NCI-H2029 treated with DMSO at 0.1 percent for 48 hours (cell line): Measurements from ENCODE around the gene MSLN.
"Not testable (repeated sequence)": the region's sequence is repeated elsewhere in the genome, so short reads cannot be mapped to it uniquely, and the experiment has no call there.

Experiments
- DNase-seq: peaks from one replicate; lab custom pipeline; 2025; lab: John Stamatoyannopoulos, UW

MSLN gene

GRCh38 chr16:760545-761343 is at the start of gene MSLN:
Gene MSLN (plus strand): TSS chr16:760734. CDS start chr16:762681, 1,947 bp downstream.
- DNase-seq: no peak

GRCh38 chr16:711084-711483 is 49.5 kb upstream of the MSLN start:
- DNase-seq: no peak

GRCh38 chr16:711548-712320 is 48.8 kb upstream of the MSLN start:
- DNase-seq: no peak

- not testable (repeated sequence) for DNase-seq
These were observed 47.7 kb upstream of the MSLN start for GRCh38 chr16:712740-713250.

GRCh38 chr16:714079-714478 is 46.5 kb upstream of the MSLN start:
- no peak for DNase-seq

- no peak for DNase-seq
These were observed 45.7 kb upstream of the MSLN start, which contains the start of gene METRN for GRCh38 chr16:714558-715476. Gene METRN (plus strand): TSS chr16:715118. CDS start chr16:715290, 172 bp downstream.

- no peak for DNase-seq
These were observed 44.9 kb upstream of the MSLN start for GRCh38 chr16:715477-716199.

GRCh38 chr16:716200-716568 is 44.4 kb upstream of the MSLN start:
- DNase-seq: no peak

- no peak for DNase-seq
These were observed 43.7 kb upstream of the MSLN start for GRCh38 chr16:716768-717325.

GRCh38 chr16:717450-718245 is 42.9 kb upstream of the MSLN start:
- no peak for DNase-seq

GRCh38 chr16:718389-718788 is 42.1 kb upstream of the MSLN start:
- DNase-seq: no peak

- DNase-seq: no peak
These were observed 41.6 kb upstream of the MSLN start for GRCh38 chr16:718922-719321.

GRCh38 chr16:719815-720446 is 40.6 kb upstream of the MSLN start:
- DNase-seq: no peak

GRCh38 chr16:720447-720989 is 40.0 kb upstream of the MSLN start:
- DNase-seq: no peak

- DNase-seq: peak; percentile 30
These were observed 39.4 kb upstream of the MSLN start, which contains the start of gene ANTKMT for GRCh38 chr16:720990-721764. Gene ANTKMT (plus strand): TSS chr16:721146. CDS start chr16:721275, 129 bp downstream.

- DNase-seq: no peak
These were observed 38.6 kb upstream of the MSLN start for GRCh38 chr16:721765-722540.

GRCh38 chr16:722835-723633 is 37.5 kb upstream of the MSLN start:
- no peak for DNase-seq
